HUES48 (cell line): ENCODE measurements around the gene JARID2.

Experiments
- H3K27ac ChIP-seq: one replicate; pipeline ENCODE4 v1.7.0; 2013; ENCODE audit warnings: low read depth, low read length, inconsistent platforms
- H3K27me3 ChIP-seq: 2 replicates; pipeline ENCODE4 v1.6.1; 2013; ENCODE audit warnings: mild to moderate bottlenecking, low read length; ENCODE audit not compliant: control insufficient read depth, insufficient read depth
- H3K36me3 ChIP-seq: 2 replicates; pipeline ENCODE4 v1.6.1; 2013; ENCODE audit warnings: low read length; ENCODE audit not compliant: control insufficient read depth, insufficient read depth
- H3K4me1 ChIP-seq: 2 replicates; pipeline ENCODE4 v1.6.1; 2013; ENCODE audit warnings: mild to moderate bottlenecking, low read length; ENCODE audit not compliant: control insufficient read depth, insufficient read depth
- H3K4me3 ChIP-seq: 2 replicates; pipeline ENCODE4 v1.5.1; 2013; ENCODE audit warnings: mild to moderate bottlenecking, low read depth, low read length
- H3K9ac ChIP-seq: 2 replicates; pipeline ENCODE4 v1.6.1; 2013; ENCODE audit warnings: mild to moderate bottlenecking, low read depth, low read length, moderate library complexity
- H3K9me3 ChIP-seq: 2 replicates; pipeline ENCODE4 v1.6.1; 2013; ENCODE audit warnings: low read length; ENCODE audit not compliant: control insufficient read depth, insufficient read depth

Gene JARID2

GRCh38 chr6:15386110-15386755 lies 140.4 kb downstream of the JARID2 start:
- Histone ChIP-seq H3K4me1 (peaks cover 95% of the 10 kb centered on the region), H3K9ac (no peak overlapping the region), H3K27me3 (no peaks in the 10 kb centered on the region), H3K36me3 (peaks cover 9% of the 10 kb centered on the region), H3K27ac (no peak overlapping the region), H3K4me3 (no peak overlapping the region), H3K9me3 (no peaks in the 10 kb centered on the region)

- Histone ChIP-seq H3K27ac (no peak overlapping the region), H3K9me3 (no peaks in the 10 kb centered on the region), H3K4me1 (peaks cover 95% of the 10 kb centered on the region), H3K9ac (no peak overlapping the region), H3K4me3 (no peak overlapping the region), H3K36me3 (peaks cover 9% of the 10 kb centered on the region), H3K27me3 (no peaks in the 10 kb centered on the region)
These were observed 140.9 kb downstream of the JARID2 start for GRCh38 chr6:15386756-15387112.

- H3K27me3 ChIP-seq, result no peaks in the 10 kb centered on the region
- H3K4me3 ChIP-seq, result no peak overlapping the region
- H3K9ac ChIP-seq, result no peak overlapping the region
- H3K4me1 ChIP-seq, result peaks cover 96% of the 10 kb centered on the region
- H3K36me3 ChIP-seq, result peaks cover 9% of the 10 kb centered on the region
- no peak overlapping the region for H3K27ac ChIP-seq
- H3K9me3 ChIP-seq, result no peaks in the 10 kb centered on the region
These were observed 141.2 kb downstream of the JARID2 start for GRCh38 chr6:15387118-15387517.

- H3K4me3 ChIP-seq, result no peak overlapping the region
- no peaks in the 10 kb centered on the region for H3K27me3 ChIP-seq
- peaks cover 14% of the 10 kb centered on the region for H3K36me3 ChIP-seq
- H3K27ac ChIP-seq, result no peak overlapping the region
- H3K4me1 ChIP-seq, result peaks cover 78% of the 10 kb centered on the region
- no peaks in the 10 kb centered on the region for H3K9me3 ChIP-seq
- H3K9ac ChIP-seq, result no peak overlapping the region
These were observed 143.4 kb downstream of the JARID2 start for GRCh38 chr6:15389084-15389764.

GRCh38 chr6:15389765-15390723 lies 144.2 kb downstream of the JARID2 start:
- H3K9ac ChIP-seq, result no peak overlapping the region
- no peak overlapping the region for H3K27ac ChIP-seq
- H3K36me3 ChIP-seq, result peaks cover 16% of the 10 kb centered on the region
- peaks cover 70% of the 10 kb centered on the region for H3K4me1 ChIP-seq
- no peaks in the 10 kb centered on the region for H3K9me3 ChIP-seq
- H3K4me3 ChIP-seq, result no peak overlapping the region
- no peaks in the 10 kb centered on the region for H3K27me3 ChIP-seq

- Histone ChIP-seq H3K4me3 (no peak overlapping the region), H3K4me1 (peaks cover 64% of the 10 kb centered on the region), H3K36me3 (peaks cover 16% of the 10 kb centered on the region), H3K9me3 (no peaks in the 10 kb centered on the region), H3K27me3 (no peaks in the 10 kb centered on the region), H3K27ac (no peak overlapping the region), H3K9ac (no peak overlapping the region)
These were observed 145.6 kb downstream of the JARID2 start for GRCh38 chr6:15391500-15391899.

- no peak overlapping the region for H3K4me3 ChIP-seq
- peaks cover 63% of the 10 kb centered on the region for H3K4me1 ChIP-seq
- no peaks in the 10 kb centered on the region for H3K27me3 ChIP-seq
- H3K9ac ChIP-seq, result no peak overlapping the region
- H3K27ac ChIP-seq, result no peak overlapping the region
- H3K36me3 ChIP-seq, result peaks cover 21% of the 10 kb centered on the region
- H3K9me3 ChIP-seq, result no peaks in the 10 kb centered on the region
These were observed 146.3 kb downstream of the JARID2 start for GRCh38 chr6:15392182-15392581.

GRCh38 chr6:15393605-15394004 lies 147.7 kb downstream of the JARID2 start:
- Histone ChIP-seq H3K4me3 (no peak overlapping the region), H3K27me3 (no peaks in the 10 kb centered on the region), H3K27ac (no peak overlapping the region), H3K9me3 (no peaks in the 10 kb centered on the region), H3K9ac (no peak overlapping the region), H3K36me3 (peaks cover 21% of the 10 kb centered on the region), H3K4me1 (peaks cover 65% of the 10 kb centered on the region)

GRCh38 chr6:15395087-15395486 lies 149.2 kb downstream of the JARID2 start:
- no peaks in the 10 kb centered on the region for H3K27me3 ChIP-seq
- peaks cover 21% of the 10 kb centered on the region for H3K36me3 ChIP-seq
- H3K4me1 ChIP-seq, result peaks cover 65% of the 10 kb centered on the region
- H3K27ac ChIP-seq, result no peak overlapping the region
- H3K9ac ChIP-seq, result no peak overlapping the region
- H3K4me3 ChIP-seq, result no peak overlapping the region
- no peaks in the 10 kb centered on the region for H3K9me3 ChIP-seq

- no peak overlapping the region for H3K4me3 ChIP-seq
- no peak overlapping the region for H3K27ac ChIP-seq
- no peak overlapping the region for H3K9ac ChIP-seq
- peaks cover 12% of the 10 kb centered on the region; the same call in 1 of the 2 replicates for H3K36me3 ChIP-seq
- peaks cover 63% of the 10 kb centered on the region for H3K4me1 ChIP-seq
- H3K27me3 ChIP-seq, result no peaks in the 10 kb centered on the region
- H3K9me3 ChIP-seq, result no peaks in the 10 kb centered on the region
These were observed 150.9 kb downstream of the JARID2 start for GRCh38 chr6:15396808-15397207.
